Measurements from ENCODE around the gene ENAH.

ENAH gene

GRCh38 chr1:225451340-225451739 lies 201.6 kb downstream of the ENAH start:
- DNase-seq (ENCODE audit: low read depth): no peak

- no peak for DNase-seq (ENCODE audit: low read depth)
Observed at GRCh38 chr1:225450491-225451191, 202.3 kb downstream of the ENAH start.

- DNase-seq (ENCODE audit: low read depth): no peak
Observed at GRCh38 chr1:225449774-225450173, 203.1 kb downstream of the ENAH start.

GRCh38 chr1:225449261-225449660 lies 203.7 kb downstream of the ENAH start:
- DNase-seq (ENCODE audit: low read depth): no peak

GRCh38 chr1:225448146-225448805 lies 204.6 kb downstream of the ENAH start:
- DNase-seq (ENCODE audit: low read depth): no peak

- DNase-seq (ENCODE audit: low read depth): no peak
Observed at GRCh38 chr1:225447650-225448089, 205.3 kb downstream of the ENAH start.

GRCh38 chr1:225446981-225447615 lies 205.8 kb downstream of the ENAH start:
- DNase-seq (ENCODE audit: low read depth): no peak

GRCh38 chr1:225446595-225446960 lies 206.3 kb downstream of the ENAH start:
- DNase-seq (ENCODE audit: low read depth): no peak

GRCh38 chr1:225445639-225446594 lies 207.0 kb downstream of the ENAH start:
- DNase-seq (ENCODE audit: low read depth): no peak

- no peak for DNase-seq (ENCODE audit: low read depth)
Observed at GRCh38 chr1:225442123-225442505, 210.8 kb downstream of the ENAH start.

- no peak for DNase-seq (ENCODE audit: low read depth)
Observed at GRCh38 chr1:225441314-225442122, 211.4 kb downstream of the ENAH start.

GRCh38 chr1:225440380-225441221 lies 212.3 kb downstream of the ENAH start:
- no peak for DNase-seq (ENCODE audit: low read depth)

- DNase-seq (ENCODE audit: low read depth): no peak
Observed at GRCh38 chr1:225437710-225438437, 215.0 kb downstream of the ENAH start.

All from activated T-cell treated with anti-CD3 and anti-CD28 coated beads for 48 hours (primary cell).